ENCODE measurements around the gene PFDN5.

PFDN5 gene

GRCh38 chr12:53298164-53298563 lies 2.8 kb downstream of the PFDN5 start:
- TF ChIP-seq, protein P1, sequence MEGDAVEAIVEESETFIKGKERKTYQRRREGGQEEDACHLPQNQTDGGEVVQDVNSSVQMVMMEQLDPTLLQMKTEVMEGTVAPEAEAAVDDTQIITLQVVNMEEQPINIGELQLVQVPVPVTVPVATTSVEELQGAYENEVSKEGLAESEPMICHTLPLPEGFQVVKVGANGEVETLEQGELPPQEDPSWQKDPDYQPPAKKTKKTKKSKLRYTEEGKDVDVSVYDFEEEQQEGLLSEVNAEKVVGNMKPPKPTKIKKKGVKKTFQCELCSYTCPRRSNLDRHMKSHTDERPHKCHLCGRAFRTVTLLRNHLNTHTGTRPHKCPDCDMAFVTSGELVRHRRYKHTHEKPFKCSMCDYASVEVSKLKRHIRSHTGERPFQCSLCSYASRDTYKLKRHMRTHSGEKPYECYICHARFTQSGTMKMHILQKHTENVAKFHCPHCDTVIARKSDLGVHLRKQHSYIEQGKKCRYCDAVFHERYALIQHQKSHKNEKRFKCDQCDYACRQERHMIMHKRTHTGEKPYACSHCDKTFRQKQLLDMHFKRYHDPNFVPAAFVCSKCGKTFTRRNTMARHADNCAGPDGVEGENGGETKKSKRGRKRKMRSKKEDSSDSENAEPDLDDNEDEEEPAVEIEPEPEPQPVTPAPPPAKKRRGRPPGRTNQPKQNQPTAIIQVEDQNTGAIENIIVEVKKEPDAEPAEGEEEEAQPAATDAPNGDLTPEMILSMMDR (IDR thresholded peaks at IDR 0.05; ENCODE audit: low read length) = no peak
- no peak for TF ChIP-seq EZH2 (IDR thresholded peaks at IDR 0.05; ENCODE audit: borderline replicate concordance, low read length)
- Histone ChIP-seq H3K9me3 (ENCODE audit: low read length) (no peaks in the 10 kb centered on the region), H3K79me2 (ENCODE audit: insufficient read depth, low read length) (peaks cover 16% of the 10 kb centered on the region), H3K27me3 (ENCODE audit: insufficient read depth, low read length) (no peaks in the 10 kb centered on the region), H3K9me2 (ENCODE audit: low read depth, low read length) (no peaks in the 10 kb centered on the region), H3K27ac (ENCODE audit: low read depth, low read length, poor library complexity, severe bottlenecking) (no peak overlapping the region), H2AFZ (ENCODE audit: low read length) (no peak overlapping the region), H3K4me1 (ENCODE audit: insufficient read depth, low read length, severe bottlenecking) (peaks cover 42% of the 10 kb centered on the region), H3K36me3 (ENCODE audit: insufficient read depth, low read length) (peaks cover 46% of the 10 kb centered on the region), H3K4me3 (ENCODE audit: low read depth, low read length, poor library complexity, severe bottlenecking) (no peak overlapping the region), H3F3A (ENCODE audit: insufficient read depth, low read length) (no peaks in the 10 kb centered on the region), H4K20me1 (ENCODE audit: insufficient read depth, low read length) (no peaks in the 10 kb centered on the region), H3K4me2 (ENCODE audit: low read length) (no peak overlapping the region), H3K9ac (ENCODE audit: low read length) (no peak overlapping the region)

GRCh38 chr12:53299101-53299453 lies 3.7 kb downstream of the PFDN5 start:
- Histone ChIP-seq H3K9me2 (ENCODE audit: low read depth, low read length) (no peaks in the 10 kb centered on the region), H3K79me2 (ENCODE audit: insufficient read depth, low read length) (peaks cover 16% of the 10 kb centered on the region), H3K4me2 (ENCODE audit: low read length) (peak overlapping the region; percentile 98), H3K27me3 (ENCODE audit: insufficient read depth, low read length) (no peaks in the 10 kb centered on the region), H3K36me3 (ENCODE audit: insufficient read depth, low read length) (peaks cover 44% of the 10 kb centered on the region), H3F3A (ENCODE audit: insufficient read depth, low read length) (no peaks in the 10 kb centered on the region), H2AFZ (ENCODE audit: low read length) (no peak overlapping the region), H3K4me1 (ENCODE audit: insufficient read depth, low read length, severe bottlenecking) (peaks cover 42% of the 10 kb centered on the region), H3K4me3 (ENCODE audit: low read depth, low read length, poor library complexity, severe bottlenecking) (peak overlapping the region; percentile 94), H3K9me3 (ENCODE audit: low read length) (no peaks in the 10 kb centered on the region), H3K9ac (ENCODE audit: low read length) (no peak overlapping the region; the same call in 1 of the 2 replicates), H4K20me1 (ENCODE audit: insufficient read depth, low read length) (no peaks in the 10 kb centered on the region), H3K27ac (ENCODE audit: low read depth, low read length, poor library complexity, severe bottlenecking) (peak overlapping the region; percentile 43)
- no peak for TF ChIP-seq EZH2 (IDR thresholded peaks at IDR 0.05; ENCODE audit: borderline replicate concordance, low read length)
- TF ChIP-seq, protein P1 (IDR thresholded peaks at IDR 0.05; ENCODE audit: low read length) = no peak

GRCh38 chr12:53299454-53300180 lies 4.3 kb downstream of the PFDN5 start, which contains the start of gene MYG1:
Gene MYG1, plus strand, starts transcription at chr12:53299695. Its CDS starts 43 bp downstream, at chr12:53299738.
- Histone ChIP-seq H3K36me3 (ENCODE audit: insufficient read depth, low read length) (peaks cover 44% of the 10 kb centered on the region), H3F3A (ENCODE audit: insufficient read depth, low read length) (no peaks in the 10 kb centered on the region), H3K4me2 (ENCODE audit: low read length) (peak within 1 kb of the TSS; percentile 98), H3K4me3 (ENCODE audit: low read depth, low read length, poor library complexity, severe bottlenecking) (peak within 1 kb of the TSS; percentile 94), H3K27ac (ENCODE audit: low read depth, low read length, poor library complexity, severe bottlenecking) (peak within 1 kb of the TSS; percentile 43), H3K9me2 (ENCODE audit: low read depth, low read length) (no peaks in the 10 kb centered on the region), H3K27me3 (ENCODE audit: insufficient read depth, low read length) (no peaks in the 10 kb centered on the region), H3K4me1 (ENCODE audit: insufficient read depth, low read length, severe bottlenecking) (peaks cover 42% of the 10 kb centered on the region), H4K20me1 (ENCODE audit: insufficient read depth, low read length) (no peaks in the 10 kb centered on the region), H3K9me3 (ENCODE audit: low read length) (no peaks in the 10 kb centered on the region), H3K79me2 (ENCODE audit: insufficient read depth, low read length) (peaks cover 16% of the 10 kb centered on the region), H2AFZ (ENCODE audit: low read length) (no peak within 1 kb of the TSS), H3K9ac (ENCODE audit: low read length) (peak within 1 kb of the TSS; percentile 90)
- TF ChIP-seq, protein P1 (IDR thresholded peaks at IDR 0.05; ENCODE audit: low read length) = no peak

Measured in OCI-LY1 (cell line).